K562 (cell line): ENCODE data around the gene FGF2. TPM values are rescaled to one million over a fixed set of nuclear protein-coding genes. Genes with fewer than 3 reads are reported as not detected.

Experiments
- ATAC-seq: fragments of 200-7000 bp; cut with Tn5 transposase; 3 replicates; pipeline ENCODE4 v1.9.1; 2020; ENCODE audit warnings: moderate library complexity
- BruUV-seq: library from RNA; stranded (reverse); fragments of 400-500 nt; replicated peaks from 2 replicates; lab custom pipeline; 2021; lab: Mats Ljungman, UMichigan
- CTCF ChIA-PET: fragments of 300-600 bp; formaldehyde crosslinking; extraction: SDS; loops from one replicate; lab custom pipeline; 2021; ENCODE audit warnings: low intra/inter-chr PET ratio; lab: Yijun Ruan, JAX
- POLR2A ChIA-PET: fragments of 300-600, 350-650 bp; sonication (Branson Sonifier 250); formaldehyde crosslinking; extraction: SDS; loops from one replicate; lab custom pipeline; 2021; ENCODE audit warnings: antibody characterized with exemption, inconsistent platforms; lab: Yijun Ruan, JAX
- DNase-seq, 4 experiments: peaks; one replicate each; pipeline versions ENCODE4 v3.0.0 to v3.0.0-alpha.2; 2011 to 2018; ENCODE audit warnings: low spot score in 3 of 4, mixed read lengths in 3 of 4; ENCODE audit errors: extremely low read depth in 1 of 4
- FAIRE-seq: peaks from 2 replicates; lab custom pipeline; 2011; peaks lifted over from hg19 to GRCh38; lab: Jason Lieb, UNC
- H2AFZ ChIP-seq: 2 replicates; pipeline ENCODE4 v1.6.0; 2011; ENCODE audit warnings: low read depth, low read length, control low read depth, inconsistent platforms
- H3K27ac ChIP-seq: fragments of 200-600 bp; 3 replicates; pipeline ENCODE4 v1.8.0; 2011; ENCODE audit warnings: low read depth, mild to moderate bottlenecking, control low read depth, inconsistent platforms, low read length, moderate library complexity, mixed read lengths; ENCODE audit errors: extremely low read depth
- H3K27me3 ChIP-seq, 2 experiments: fragments of 300-600 bp in 1 of 2; 2 replicates in 1 of 2; 3 replicates in 1 of 2; pipeline versions ENCODE4 v1.6.0 to v1.8.0; 2011; ENCODE audit warnings: inconsistent platforms in 2 of 2, low read length in 2 of 2, mild to moderate bottlenecking in 1 of 2, mixed read lengths in 1 of 2, moderate library complexity in 1 of 2; ENCODE audit not compliant: control insufficient read depth in 2 of 2, insufficient read depth in 2 of 2
- H3K36me3 ChIP-seq: fragments of 300-600 bp; 3 replicates; pipeline ENCODE4 v1.8.0; 2011; ENCODE audit warnings: mild to moderate bottlenecking, low read length, inconsistent platforms; ENCODE audit not compliant: control insufficient read depth, insufficient read depth
- H3K4me1 ChIP-seq, 2 experiments: fragments of 200-600 bp in 1 of 2; replicated peaks in 1 of 2; 2 replicates in 1 of 2; 3 replicates in 1 of 2; pipeline versions ENCODE4 v1.5.1 to v1.8.0; 2011; ENCODE audit warnings: inconsistent platforms in 2 of 2, low read length in 2 of 2, mild to moderate bottlenecking in 1 of 2, mixed read lengths in 1 of 2, moderate library complexity in 1 of 2; ENCODE audit not compliant: control insufficient read depth in 2 of 2, insufficient read depth in 2 of 2
- H3K4me2 ChIP-seq: 2 replicates; pipeline ENCODE4 v1.6.1; 2011; ENCODE audit warnings: low read length, control low read depth, inconsistent platforms, mixed read lengths; ENCODE audit not compliant: insufficient read depth
- H3K4me3 ChIP-seq: fragments of 200-600 bp; sonication (generic), shearing (Covaris generic); 2 replicates; pipeline ENCODE4 v1.5.1; 2016; ENCODE audit warnings: control low read depth, inconsistent platforms
- H3K79me2 ChIP-seq: fragments of 200-600 bp; 3 replicates; pipeline ENCODE4 v1.8.0; 2011; ENCODE audit warnings: low read length, inconsistent platforms; ENCODE audit not compliant: control insufficient read depth, insufficient read depth
- H3K9ac ChIP-seq, 2 experiments: 2 replicates each; pipeline versions ENCODE4 v1.6.0 to v1.6.1; 2011; ENCODE audit warnings: low read depth in 2 of 2, low read length in 2 of 2, control low read depth in 1 of 2, inconsistent platforms in 1 of 2, mild to moderate bottlenecking in 1 of 2, mixed read lengths in 1 of 2; ENCODE audit not compliant: insufficient read depth in 1 of 2
- H3K9me1 ChIP-seq: one replicate; pipeline ENCODE4 v1.6.0; 2011; ENCODE audit warnings: inconsistent platforms, mild to moderate bottlenecking, low read length, moderate library complexity; ENCODE audit not compliant: control insufficient read depth, insufficient read depth
- H3K9me3 ChIP-seq: replicated peaks from 2 replicates; pipeline ENCODE4 v1.5.1; 2011; ENCODE audit warnings: low read depth, low read length, inconsistent platforms; ENCODE audit not compliant: control insufficient read depth, insufficient read depth
- H4K20me1 ChIP-seq: replicated peaks from 2 replicates; pipeline ENCODE4 v1.6.1; 2011; ENCODE audit warnings: low read length, inconsistent platforms, mixed read lengths; ENCODE audit not compliant: control insufficient read depth, insufficient read depth
- ADNP ChIP-seq: fragments of 200-800 bp; sonication (Bioruptor generic); IDR thresholded peaks from 2 replicates; pipeline ENCODE4 v1.6.1; 2016; ENCODE audit warnings: missing genetic modification characterization, missing compliant biosample characterization
- MIER1 ChIP-seq: fragments of 450-650 bp; IDR thresholded peaks from 2 replicates; pipeline ENCODE4 v1.6.1; 2016; ENCODE audit warnings: antibody characterized with exemption, mild to moderate bottlenecking, low read depth
- POLR2H ChIP-seq: IDR thresholded peaks from 2 replicates; pipeline ENCODE4 v1.6.1; 2016; ENCODE audit warnings: missing genetic modification characterization, low read depth, mild to moderate bottlenecking, control low read depth, missing compliant biosample characterization, moderate library complexity
- SAP30 ChIP-seq: fragments of 200-600 bp; sonication (generic); IDR thresholded peaks from 2 replicates; pipeline ENCODE4 v1.6.1; 2012; ENCODE audit warnings: borderline replicate concordance, low read depth, mild to moderate bottlenecking, moderate library complexity, low read length, control low read depth, inconsistent platforms; ENCODE audit not compliant: insufficient read depth, poor library complexity, severe bottlenecking
- ZKSCAN1 ChIP-seq: fragments of 150-350 bp; IDR thresholded peaks from 2 replicates; pipeline ENCODE4 v1.6.1; 2016; ENCODE audit warnings: low read depth, low read length
- WGBS: fragments of 100-300 bp; shearing (Covaris generic); methylation state at CpG from one replicate; pipeline ENCODE4 v1.1.6; 2016; ENCODE audit warnings: low coverage, mixed read lengths; ENCODE audit not compliant: insufficient coverage; ENCODE audit errors: missing lambda C conversion rate; 5-methylcytosine and 5-hydroxymethylcytosine counted together
- in situ Hi-C: fragments of 300-500 bp; cut with MboI; formaldehyde crosslinking; loops from 4 replicates; pipeline ENCODE4 v1.15.0; 2018; ENCODE audit warnings: inconsistent platforms, mixed read lengths
- intact Hi-C: fragments of 100-400 bp; cut with micrococcal nuclease; formaldehyde crosslinking; loops from 2 replicates; pipeline ENCODE4 v1.14.2; 2022
- polyA plus RNA-seq, 8 experiments: library from polyadenylated mRNA; depleted of rRNA in 4 of 8; stranded (reverse) in 5 of 8; unstranded in 3 of 8; fragments of >200 nt; fragmentation: Nextera tagmentation in 2 of 8; fragmentation: Illumina TruSeq in 1 of 8; extraction: Ambion mirVana in 2 of 8; extraction: Trizol in 1 of 8; gene quantifications; 2 replicates each; pipeline versions ENCODE4 v1.2.1 to v1.2.3, GENCODE V29; 2011 to 2014; ENCODE audit warnings: inconsistent platforms in 1 of 8, missing spikeins in 1 of 8
- total RNA-seq, 7 experiments: library from RNA; depleted of rRNA in 6 of 7; stranded (reverse); fragments of >200 nt in 6 of 7; fragmentation: Illumina TruSeq in 2 of 7; extraction: Trizol in 2 of 7; gene quantifications; 2 replicates each; pipeline versions ENCODE4 v1.2.1 to v1.2.3, GENCODE V29; 2011 to 2021; ENCODE audit warnings: low replicate concordance in 1 of 7
- TF ChIP-seq, protein P1 (sequence below): IDR thresholded peaks from 3 replicates; pipeline ENCODE4 v1.6.1; 2011; ENCODE audit warnings: borderline replicate concordance, mild to moderate bottlenecking; ENCODE audit not compliant: insufficient read length, insufficient read depth

FGF2 gene
- total and polyA plus RNA-seq, 9 of the 15 experiments (the other 6 are each of a cell fraction or from before 2014, with no cell fraction given), result 2.5 to 19.4 (median 9.2) TPM

DNA sequence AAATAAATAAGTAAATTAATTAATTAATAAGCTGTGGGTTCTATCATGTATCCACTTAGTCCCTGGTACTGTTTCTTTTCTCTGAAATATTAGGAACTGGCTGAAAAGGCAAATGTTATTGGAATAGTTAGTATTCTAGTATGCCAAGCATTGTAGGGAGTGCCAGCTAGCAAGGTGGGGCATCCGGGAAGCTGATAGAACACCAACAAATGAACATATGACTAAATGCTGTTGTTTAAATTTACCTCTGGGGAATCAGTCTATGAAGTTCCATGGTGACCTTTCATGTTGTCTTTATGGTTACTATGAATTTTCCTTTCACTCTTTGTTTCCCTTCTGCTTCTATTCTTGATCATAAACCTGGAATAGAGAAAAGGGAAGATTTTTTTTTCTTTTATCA is 63.1 kb downstream of the FGF2 start:
- no peak overlapping the region for H3K9ac ChIP-seq
- DNase-seq (no peak), ATAC-seq (no peak), FAIRE-seq (no peak)
- H3K36me3 ChIP-seq, result peaks cover 28% of the 10 kb centered on the region; the same call in 1 of the 3 replicates
- BruUV-seq, result no TSS peak
- in situ Hi-C loops, result no loop called here
- CTCF ChIA-PET, result no interaction called here
- no peaks in the 10 kb centered on the region for H3K79me2 ChIP-seq
- no peak overlapping the region for H3K27ac ChIP-seq
- H3K9me1 ChIP-seq, result no peaks in the 10 kb centered on the region
- no peak overlapping the region for H3K4me2 ChIP-seq
- H3K9me3 ChIP-seq, result no peaks in the 10 kb centered on the region
- H3K4me1 ChIP-seq, result no peaks in the 10 kb centered on the region
- no peak overlapping the region for H2AFZ ChIP-seq
- POLR2A ChIA-PET, result no interaction called here
- WGBS, result 94% methylated on average over 1 of the region's 1 CpG
- intact Hi-C loops, result no loop called here
- no peak overlapping the region for H3K4me3 ChIP-seq
- no peaks in the 10 kb centered on the region for H3K27me3 ChIP-seq
- no peaks in the 10 kb centered on the region for H4K20me1 ChIP-seq
- TF ChIP-seq MIER1 (no peak), POLR2H (tag) (no peak), SAP30 (no peak), ZKSCAN1 (no peak), ADNP (no peak)
- TF ChIP-seq, protein P1, sequence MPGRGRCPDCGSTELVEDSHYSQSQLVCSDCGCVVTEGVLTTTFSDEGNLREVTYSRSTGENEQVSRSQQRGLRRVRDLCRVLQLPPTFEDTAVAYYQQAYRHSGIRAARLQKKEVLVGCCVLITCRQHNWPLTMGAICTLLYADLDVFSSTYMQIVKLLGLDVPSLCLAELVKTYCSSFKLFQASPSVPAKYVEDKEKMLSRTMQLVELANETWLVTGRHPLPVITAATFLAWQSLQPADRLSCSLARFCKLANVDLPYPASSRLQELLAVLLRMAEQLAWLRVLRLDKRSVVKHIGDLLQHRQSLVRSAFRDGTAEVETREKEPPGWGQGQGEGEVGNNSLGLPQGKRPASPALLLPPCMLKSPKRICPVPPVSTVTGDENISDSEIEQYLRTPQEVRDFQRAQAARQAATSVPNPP, result no peak
